ENCODE measurements around the gene PROK2. TPM values are rescaled to one million over a fixed set of nuclear protein-coding genes. Genes with fewer than 3 reads are reported as not detected.

PROK2 gene
- total and polyA plus RNA-seq, 4 donors: 0.24 to 0.84 (median 0.41) TPM

DNA sequence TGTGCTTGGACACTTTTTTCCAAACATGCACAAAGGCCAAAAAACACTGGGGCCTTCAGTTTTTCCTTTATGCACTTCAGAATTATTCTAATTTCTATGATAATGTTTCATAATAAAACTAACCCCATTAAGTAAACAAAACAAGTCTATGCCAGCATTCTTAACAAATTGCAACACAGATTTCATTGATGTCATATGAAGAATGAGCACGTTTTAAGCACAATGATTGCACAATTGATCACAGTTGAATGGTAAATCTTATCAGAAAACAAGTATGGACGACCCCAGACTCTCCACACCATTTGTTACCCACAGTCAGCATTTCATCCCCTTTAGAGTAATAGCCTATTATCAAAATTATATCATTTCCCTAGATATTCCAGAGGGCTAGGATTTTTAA lies 46.7 kb upstream of the PROK2 start:
- Histone ChIP-seq H3K4me1 (ENCODE audit: control insufficient read depth in 4 of 4, insufficient read depth in 4 of 4, low read length in 3 of 4) (no peaks in the 10 kb centered on the region), H3K27ac (ENCODE audit: low read depth in 1 of 2, low read length in 2 of 2) (no peak overlapping the region), H3K36me3 (ENCODE audit: control insufficient read depth in 4 of 4, insufficient read depth in 3 of 4, low read depth in 1 of 4, low read length in 3 of 4) (no peaks in the 10 kb centered on the region), H3K9me3 (ENCODE audit: control insufficient read depth in 4 of 4, low read length in 3 of 4) (no peaks in the 10 kb centered on the region), H3K4me3 (ENCODE audit: low read depth in 1 of 3, low read length in 3 of 3) (no peak overlapping the region), H3K9ac (ENCODE audit: low read depth in 1 of 2, low read length in 2 of 2) (no peak overlapping the region), H3K27me3 (ENCODE audit: control insufficient read depth in 4 of 4, insufficient read depth in 4 of 4, low read length in 3 of 4) (no peaks in the 10 kb centered on the region)
- 37% methylated on average over 2 of the region's 2 CpGs for WGBS
- DNase-seq (ENCODE audit: low spot score): no peak
- TF ChIP-seq RAD21 (IDR thresholded peaks at IDR 0.05) (no peak), MAX (IDR thresholded peaks at IDR 0.05) (no peak), YY1 (IDR thresholded peaks at IDR 0.05) (no peak), HNF4G (IDR thresholded peaks at IDR 0.05) (no peak), FOXA2 (IDR thresholded peaks at IDR 0.05) (no peak), ZBTB33 (IDR thresholded peaks at IDR 0.05) (no peak), JUND (IDR thresholded peaks at IDR 0.05) (no peak)

- no peaks in the 10 kb centered on the region for H3K27me3 ChIP-seq (ENCODE audit: control insufficient read depth in 4 of 4, insufficient read depth in 4 of 4, low read length in 3 of 4)
- TF ChIP-seq RXRA (IDR thresholded peaks at IDR 0.05): no peak
These were observed 40.8 kb upstream of the PROK2 start for GRCh38 chr3:71825551-71826283.

GRCh38 chr3:71821116-71821515 lies 36.2 kb upstream of the PROK2 start:
- H3K36me3 ChIP-seq (ENCODE audit: control insufficient read depth in 4 of 4, insufficient read depth in 3 of 4, low read depth in 1 of 4, low read length in 3 of 4): no peaks in the 10 kb centered on the region
- H3K9ac ChIP-seq (ENCODE audit: low read depth in 1 of 2, low read length in 2 of 2): no peak overlapping the region
- no peaks in the 10 kb centered on the region for H3K27me3 ChIP-seq (ENCODE audit: control insufficient read depth in 4 of 4, insufficient read depth in 4 of 4, low read length in 3 of 4)
- H3K4me3 ChIP-seq (ENCODE audit: low read depth in 1 of 3, low read length in 3 of 3): no peak overlapping the region
- 72% methylated on average over 3 of the region's 3 CpGs for WGBS
- H3K4me1 ChIP-seq (ENCODE audit: control insufficient read depth in 4 of 4, insufficient read depth in 4 of 4, low read length in 3 of 4): no peaks in the 10 kb centered on the region
- no peaks in the 10 kb centered on the region for H3K9me3 ChIP-seq (ENCODE audit: control insufficient read depth in 4 of 4, low read length in 3 of 4)
- H3K27ac ChIP-seq (ENCODE audit: low read depth in 1 of 2, low read length in 2 of 2): no peak overlapping the region
- no peak for DNase-seq (ENCODE audit: low spot score)
- TF ChIP-seq REST (IDR thresholded peaks at IDR 0.05): no peak
- no peak for TF ChIP-seq FOXA1 (IDR thresholded peaks at IDR 0.05)
- TF ChIP-seq SP1 (IDR thresholded peaks at IDR 0.05): no peak
- no peak for TF ChIP-seq FOXA2 (IDR thresholded peaks at IDR 0.05)
- TF ChIP-seq YY1 (IDR thresholded peaks at IDR 0.05): no peak
- no peak for TF ChIP-seq HNF4G (IDR thresholded peaks at IDR 0.05)
- TF ChIP-seq NR2F2 (IDR thresholded peaks at IDR 0.05): no peak
- TF ChIP-seq TAF1 (conservative IDR thresholded peaks at IDR 0.05): no peak
- TF ChIP-seq RAD21 (IDR thresholded peaks at IDR 0.05): no peak
- no peak for TF ChIP-seq HNF4A (conservative IDR thresholded peaks at IDR 0.05)
- no peak for TF ChIP-seq ZBTB33 (IDR thresholded peaks at IDR 0.05)
- TF ChIP-seq MAX (IDR thresholded peaks at IDR 0.05): no peak
- TF ChIP-seq GABPA (IDR thresholded peaks at IDR 0.05 in 1 of 2, conservative IDR thresholded peaks at IDR 0.05 in 1 of 2): no peak
- no peak for TF ChIP-seq EGR1 (IDR thresholded peaks at IDR 0.05; ENCODE audit: low read depth in 2 of 2)
- TF ChIP-seq RXRA (IDR thresholded peaks at IDR 0.05): no peak
- no peak for TF ChIP-seq CTCF (IDR thresholded peaks at IDR 0.05; ENCODE audit: low read depth, low read length, missing input control)

More at GRCh38 chr3:71825551-71826283, 40.8 kb upstream of the PROK2 start:
- DNase-seq (ENCODE audit: low spot score): no peak
- Histone ChIP-seq H3K4me1 (ENCODE audit: control insufficient read depth in 4 of 4, insufficient read depth in 4 of 4, low read length in 3 of 4) (no peaks in the 10 kb centered on the region), H3K27ac (ENCODE audit: low read depth in 1 of 2, low read length in 2 of 2) (no peak overlapping the region), H3K9me3 (ENCODE audit: control insufficient read depth in 4 of 4, low read length in 3 of 4) (no peaks in the 10 kb centered on the region), H3K9ac (ENCODE audit: low read depth in 1 of 2, low read length in 2 of 2) (no peak overlapping the region), H3K4me3 (ENCODE audit: low read depth in 1 of 3, low read length in 3 of 3) (no peak overlapping the region), H3K36me3 (ENCODE audit: control insufficient read depth in 4 of 4, insufficient read depth in 3 of 4, low read depth in 1 of 4, low read length in 3 of 4) (no peaks in the 10 kb centered on the region)
- 94% methylated on average over 5 of the region's 5 CpGs for WGBS
